ENCODE measurements around the gene COL15A1.

GRCh38 chr9:99040911-99041582 lies 97.3 kb downstream of the COL15A1 start:
- no peak for TF ChIP-seq POLR2A (IDR thresholded peaks at IDR 0.05)
- TF ChIP-seq CTCF (IDR thresholded peaks at IDR 0.05) = no peak
- no peak for TF ChIP-seq POLR2AphosphoS5 (IDR thresholded peaks at IDR 0.05)

Data from transverse colon (tissue), 4 donors.